Activated CD8-positive, alpha-beta T cell treated with anti-CD3 and anti-CD28 coated beads, Interleukin-2, amount 10 ng/mL, durations not matched to agents 7 days and 5 days (primary cell): ENCODE data around the gene SRGAP3. TPM values are rescaled to one million over a fixed set of nuclear protein-coding genes. Genes with fewer than 3 reads are reported as not detected.

Experiments used
- total RNA-seq, 2 experiments: library from RNA; stranded (reverse); gene quantifications; one replicate each; pipeline ENCODE4 v1.2.3, GENCODE V29; 2021

Gene SRGAP3
- total RNA-seq, 2 experiments from 2014 or later, result 5.3 to 5.9 TPM

Other genes with a start within 250 kb of the SRGAP3 start
- 10 to 100 TPM; 45.8 to 55.1 TPM for gene THUMPD3, start 113.4 kb upstream of the SRGAP3 start, total RNA-seq
- gene SETD5, start 148.0 kb upstream of the SRGAP3 start, total RNA-seq, result 100 to 1,000 TPM; 122 to 126 TPM